Measurements from ENCODE around the gene MORN2. TPM values are rescaled to one million over a fixed set of nuclear protein-coding genes. Genes with fewer than 3 reads are reported as not detected.

MORN2 gene
- total and polyA plus RNA-seq, 9 of the 15 experiments (the other 6 are each of a cell fraction or from before 2014, with no cell fraction given), result 10.4 to 39.5 (median 20.8) TPM

- Histone ChIP-seq H3K9me3 (replicated peaks; ENCODE audit: control insufficient read depth, insufficient read depth, low read depth, low read length) (no peaks in the 10 kb centered on the region), H4K20me1 (replicated peaks; ENCODE audit: control insufficient read depth, insufficient read depth, low read length) (no peaks in the 10 kb centered on the region), H3K4me3 (no peak overlapping the region), H3K27me3 (ENCODE audit: control insufficient read depth in 2 of 2, insufficient read depth in 2 of 2, low read length in 2 of 2) (no peaks in the 10 kb centered on the region), H3K79me2 (ENCODE audit: control insufficient read depth, insufficient read depth, low read length) (no peaks in the 10 kb centered on the region), H3K4me2 (ENCODE audit: insufficient read depth, low read length) (no peak overlapping the region), H3K9me1 (ENCODE audit: control insufficient read depth, insufficient read depth, low read length) (no peaks in the 10 kb centered on the region), H3K36me3 (ENCODE audit: control insufficient read depth, insufficient read depth, low read length) (peaks cover 53% of the 10 kb centered on the region; the same call in 2 of the 3 replicates), H3K27ac (ENCODE audit: extremely low read depth, low read depth, low read length) (no peak overlapping the region), H3K4me1 (replicated peaks in 1 of 2; ENCODE audit: control insufficient read depth in 2 of 2, insufficient read depth in 2 of 2, low read length in 2 of 2) (no peaks in the 10 kb centered on the region), H3K9ac (ENCODE audit: insufficient read depth in 1 of 2, low read depth in 2 of 2, low read length in 2 of 2) (no peak overlapping the region), H2AFZ (ENCODE audit: low read depth, low read length) (no peak overlapping the region)
- no peak for TF ChIP-seq SIRT6 (IDR thresholded peaks at IDR 0.05; ENCODE audit: low read depth, low read length)
- no peak for TF ChIP-seq ZNF3 (CRISPR knock-in tag; IDR thresholded peaks at IDR 0.05)
- TF ChIP-seq JUN (IDR thresholded peaks at IDR 0.05; ENCODE audit: borderline replicate concordance, low read depth, low read length), result no peak
- TF ChIP-seq JUN (CRISPR knock-in tag; IDR thresholded peaks at IDR 0.05; ENCODE audit: borderline replicate concordance), result no peak
- no peak for TF ChIP-seq HDAC6 (IDR thresholded peaks at IDR 0.05; ENCODE audit: low read depth, low read length)
- TF ChIP-seq PML (IDR thresholded peaks at IDR 0.05; ENCODE audit: low read length), result no peak
- no peak for TF ChIP-seq NFE2L1 (tag; IDR thresholded peaks at IDR 0.05; ENCODE audit: borderline replicate concordance, low read depth)
- no peak for TF ChIP-seq ZKSCAN8 (CRISPR knock-in tag; IDR thresholded peaks at IDR 0.05)
- TF ChIP-seq ZSCAN29 (IDR thresholded peaks at IDR 0.05), result no peak
- TF ChIP-seq GABPB2 (CRISPR knock-in tag; conservative IDR thresholded peaks at IDR 0.05), result no peak
- ChIA-PET POLR2A (interaction anchor here (0.7 kb wide), 1 partner anchor 17 kb away, joined by 3 read pairs; no protein-coding TSS in a partner anchor), CTCF (ENCODE audit: low intra/inter-chr PET ratio) (no interaction called here)
- no peak for ATAC-seq
- in situ Hi-C loops (cut with MboI), result no loop called here
- FAIRE-seq, result no peak
- intact Hi-C loops (cut with micrococcal nuclease), result no loop called here
- no peak for DNase-seq (ENCODE audit: extremely low read depth in 1 of 4, low spot score in 3 of 4)
- no TSS peak for BruUV-seq (replicated peaks)
Measured at GRCh38 chr2:38862476-38862875, 13.3 kb upstream of the MORN2 start.

Data from K562 (cell line).